HepG2 (cell line): Measurements from ENCODE around the gene ZNF442. TPM values are rescaled to one million over a fixed set of nuclear protein-coding genes. Genes with fewer than 3 reads are reported as not detected.

ENCODE experiments used
- CEBPB ChIP-seq: IDR thresholded peaks from 2 replicates; pipeline ENCODE4 v1.6.1; 2011; ENCODE audit warnings: low read depth, low read length, improper control_type of control experiment, borderline replicate concordance
- JUNB ChIP-seq: sonication (generic); formaldehyde crosslinking; IDR thresholded peaks from 2 replicates; pipeline ENCODE4 v1.8.0; 2022; ENCODE audit warnings: missing genetic modification reagents, mild to moderate bottlenecking, borderline replicate concordance
- POLR2AphosphoS2 ChIP-seq: IDR thresholded peaks from 2 replicates; pipeline ENCODE4 v1.6.1; 2011; ENCODE audit warnings: low read depth, low read length, improper control_type of control experiment
- POLR2AphosphoS5 ChIP-seq: IDR thresholded peaks from 2 replicates; pipeline ENCODE4 v1.6.1; 2012; ENCODE audit warnings: low read depth, low read length
- PRDM15 ChIP-seq: sonication (generic); formaldehyde crosslinking; IDR thresholded peaks from 2 replicates; pipeline ENCODE4 v1.4.0; 2020; ENCODE audit warnings: missing genetic modification reagents
- RORA ChIP-seq: sonication (generic); formaldehyde crosslinking; IDR thresholded peaks from 2 replicates; pipeline ENCODE4 v1.5.0; 2020; ENCODE audit warnings: mild to moderate bottlenecking, missing genetic modification reagents, moderate library complexity
- SMARCC2 ChIP-seq: fragments of 450-650 bp; IDR thresholded peaks from 2 replicates; pipeline ENCODE4 v1.6.1; 2017; ENCODE audit warnings: antibody characterized with exemption, mild to moderate bottlenecking
- SNAPC2 ChIP-seq: sonication (generic); formaldehyde crosslinking; IDR thresholded peaks from 2 replicates; pipeline ENCODE4 v1.8.1; 2022; ENCODE audit warnings: mild to moderate bottlenecking, missing genetic modification reagents
- TAF15 ChIP-seq: fragments of 200-400 bp; formaldehyde crosslinking; IDR thresholded peaks from one replicate; pipeline ENCODE4 v1.6.1; 2018; ENCODE audit warnings: mild to moderate bottlenecking, low read depth, low read length; ENCODE audit not compliant: poor library complexity, severe bottlenecking
- TRIM22 ChIP-seq: fragments of 450-650 bp; IDR thresholded peaks from 2 replicates; pipeline ENCODE4 v1.6.1; 2017
- YEATS4 ChIP-seq: sonication (generic); formaldehyde crosslinking; IDR thresholded peaks from 2 replicates; pipeline ENCODE4 v1.4.0; 2020; ENCODE audit warnings: missing genetic modification reagents, borderline replicate concordance
- ZBTB42 ChIP-seq: sonication (generic); formaldehyde crosslinking; IDR thresholded peaks from 2 replicates; pipeline ENCODE4 v1.5.0; 2020; ENCODE audit warnings: mild to moderate bottlenecking, missing genetic modification reagents
- ZNF407 ChIP-seq: sonication (generic); formaldehyde crosslinking; IDR thresholded peaks from one replicate; pipeline ENCODE4 v1.5.1; 2020; ENCODE audit warnings: mild to moderate bottlenecking, missing genetic modification reagents; ENCODE audit errors: not compliant biosample characterization
- ZNF451 ChIP-seq: sonication (generic); formaldehyde crosslinking; IDR thresholded peaks from 2 replicates; pipeline ENCODE4 v1.5.0; 2020; ENCODE audit warnings: mild to moderate bottlenecking, missing genetic modification reagents
- ZNF580 ChIP-seq: IDR thresholded peaks from 2 replicates; pipeline ENCODE4 v1.6.1; 2016; ENCODE audit warnings: low read depth, borderline replicate concordance
- ZNF589 ChIP-seq: sonication (generic); formaldehyde crosslinking; conservative IDR thresholded peaks from 2 replicates; pipeline ENCODE4 v1.8.0; 2022; ENCODE audit warnings: mild to moderate bottlenecking, moderate library complexity, missing genetic modification reagents
- ZNF790 ChIP-seq: sonication (generic); formaldehyde crosslinking; IDR thresholded peaks from 2 replicates; pipeline ENCODE4 v1.8.0; 2022; ENCODE audit warnings: missing genetic modification reagents, mild to moderate bottlenecking, borderline replicate concordance
- ZNF792 ChIP-seq: IDR thresholded peaks from 2 replicates; pipeline ENCODE4 v1.6.1; 2016
- polyA plus RNA-seq, 8 experiments: library from polyadenylated mRNA; depleted of rRNA in 3 of 8; stranded (reverse) in 7 of 8; unstranded in 1 of 8; fragments of >200 nt; fragmentation: Illumina TruSeq in 4 of 8; extraction: Trizol in 4 of 8; gene quantifications; 2 replicates each; pipeline versions ENCODE4 v1.2.1 to v1.2.3, GENCODE V29; 2011 to 2016; ENCODE audit warnings: low read depth in 4 of 8, missing spikeins in 1 of 8, mixed read lengths in 1 of 8; ENCODE audit not compliant: insufficient read depth in 1 of 8
- total RNA-seq, 5 experiments: library from RNA; depleted of rRNA; stranded (reverse); fragments of >200 nt; fragmentation: Illumina TruSeq; extraction: Trizol; gene quantifications; 2 replicates each; pipeline ENCODE4 v1.2.3, GENCODE V29; 2016; ENCODE audit warnings: low read depth in 1 of 5

Gene ZNF442
- total and polyA plus RNA-seq, 2 of the 13 experiments (the other 11 are each of a cell fraction or from before 2014, with no cell fraction given), result 1.0 to 6.0 TPM

GRCh38 chr19:12325690-12326089 is 39.8 kb downstream of the ZNF442 start (continued):
- TF ChIP-seq PRDM15 (CRISPR knock-in tag) (no peak), SMARCC2 (no peak), ZNF580 (no peak), TAF15 (no peak), POLR2AphosphoS2 (no peak), SNAPC2 (CRISPR knock-in tag) (no peak), ZNF589 (no peak), ZNF407 (CRISPR knock-in tag) (no peak), TRIM22 (no peak), JUNB (CRISPR knock-in tag) (no peak), ZBTB42 (CRISPR knock-in tag) (no peak), ZNF451 (CRISPR knock-in tag) (no peak), YEATS4 (no peak), ZNF790 (no peak), RORA (CRISPR knock-in tag) (no peak), CEBPB (no peak), POLR2AphosphoS5 (no peak), ZNF792 (CRISPR knock-in tag) (no peak)
